DOHH2 (cell line): ENCODE measurements around the gene SBNO2.

Experiments
- H3F3A ChIP-seq: fragments of 200-600 bp; sonication (generic), shearing (Covaris generic); 2 replicates; pipeline ENCODE4 v1.6.0; 2016; ENCODE audit warnings: antibody characterized with exemption, mild to moderate bottlenecking; ENCODE audit not compliant: control insufficient read depth, insufficient read depth
- H3K27ac ChIP-seq: fragments of 200-600 bp; sonication (generic); 2 replicates; pipeline ENCODE4 v1.5.1; 2014; ENCODE audit warnings: low read depth, mild to moderate bottlenecking, low read length, moderate library complexity
- H3K27me3 ChIP-seq: fragments of 200-600 bp; sonication (generic); 2 replicates; pipeline ENCODE4 v1.6.1; 2014; ENCODE audit warnings: mild to moderate bottlenecking, low read length, mixed read lengths; ENCODE audit not compliant: control insufficient read depth
- H3K36me3 ChIP-seq: fragments of 200-600 bp; sonication (generic); 2 replicates; pipeline ENCODE4 v1.6.1; 2014; ENCODE audit warnings: mild to moderate bottlenecking, low read length, moderate library complexity, mixed read lengths; ENCODE audit not compliant: control insufficient read depth
- H3K4me1 ChIP-seq: fragments of 200-600 bp; sonication (generic); 2 replicates; pipeline ENCODE4 v1.6.1; 2014; ENCODE audit warnings: mild to moderate bottlenecking, low read length, mixed read lengths; ENCODE audit not compliant: control insufficient read depth
- H3K4me2 ChIP-seq: fragments of 200-600 bp; sonication (generic); 2 replicates; pipeline ENCODE4 v1.6.0; 2014; ENCODE audit warnings: mild to moderate bottlenecking, low read length, moderate library complexity
- H3K4me3 ChIP-seq: fragments of 200-600 bp; sonication (generic); 2 replicates; pipeline ENCODE4 v1.5.1; 2014; ENCODE audit warnings: mild to moderate bottlenecking, low read length, mixed read lengths
- H3K79me2 ChIP-seq: fragments of 200-600 bp; sonication (generic); 2 replicates; pipeline ENCODE4 v1.6.1; 2014; ENCODE audit warnings: mild to moderate bottlenecking, low read length, mixed read lengths; ENCODE audit not compliant: control insufficient read depth
- H3K9me2 ChIP-seq: fragments of 200-600 bp; sonication (generic); replicated peaks from 2 replicates; pipeline ENCODE4 v1.6.1; 2014; ENCODE audit warnings: mild to moderate bottlenecking, low read length, mixed read lengths; ENCODE audit not compliant: control insufficient read depth
- H3K9me3 ChIP-seq: fragments of 200-600 bp; sonication (generic); 2 replicates; pipeline ENCODE4 v1.6.1; 2014; ENCODE audit warnings: antibody characterized with exemption, low read length, mixed read lengths; ENCODE audit not compliant: control insufficient read depth, insufficient read depth
- H4K20me1 ChIP-seq: fragments of 200-600 bp; sonication (generic); 2 replicates; pipeline ENCODE4 v1.6.0; 2014; ENCODE audit warnings: low read depth, mild to moderate bottlenecking, antibody characterized with exemption, low read length, moderate library complexity; ENCODE audit not compliant: control insufficient read depth, insufficient read depth
- EZH2phosphoT487 ChIP-seq: fragments of 200-600 bp; sonication (generic); IDR thresholded peaks from 2 replicates; pipeline ENCODE4 v1.6.1; 2017; ENCODE audit warnings: borderline replicate concordance, mild to moderate bottlenecking, antibody characterized with exemption, low read length, moderate library complexity, mixed read lengths
- TF ChIP-seq, protein P1 (sequence below): fragments of 200-600 bp; sonication (generic); IDR thresholded peaks from one replicate; pipeline ENCODE4 v1.5.1; 2014; ENCODE audit warnings: antibody characterized with exemption, mild to moderate bottlenecking, low read depth, low read length; ENCODE audit not compliant: poor library complexity, severe bottlenecking

Gene SBNO2

GRCh38 chr19:1085676-1086442 lies 88.2 kb downstream of the SBNO2 start:
- peaks cover 4% of the 10 kb centered on the region; the same call in 1 of the 2 replicates for H4K20me1 ChIP-seq
- H3K79me2 ChIP-seq: peaks cover 8% of the 10 kb centered on the region
- no peaks in the 10 kb centered on the region for H3K9me3 ChIP-seq
- no peaks in the 10 kb centered on the region for H3K9me2 ChIP-seq
- H3K4me2 ChIP-seq: no peak overlapping the region
- H3K4me3 ChIP-seq: no peak overlapping the region
- peaks cover 87% of the 10 kb centered on the region for H3K36me3 ChIP-seq
- no peak for TF ChIP-seq EZH2phosphoT487
- TF ChIP-seq, protein P1, sequence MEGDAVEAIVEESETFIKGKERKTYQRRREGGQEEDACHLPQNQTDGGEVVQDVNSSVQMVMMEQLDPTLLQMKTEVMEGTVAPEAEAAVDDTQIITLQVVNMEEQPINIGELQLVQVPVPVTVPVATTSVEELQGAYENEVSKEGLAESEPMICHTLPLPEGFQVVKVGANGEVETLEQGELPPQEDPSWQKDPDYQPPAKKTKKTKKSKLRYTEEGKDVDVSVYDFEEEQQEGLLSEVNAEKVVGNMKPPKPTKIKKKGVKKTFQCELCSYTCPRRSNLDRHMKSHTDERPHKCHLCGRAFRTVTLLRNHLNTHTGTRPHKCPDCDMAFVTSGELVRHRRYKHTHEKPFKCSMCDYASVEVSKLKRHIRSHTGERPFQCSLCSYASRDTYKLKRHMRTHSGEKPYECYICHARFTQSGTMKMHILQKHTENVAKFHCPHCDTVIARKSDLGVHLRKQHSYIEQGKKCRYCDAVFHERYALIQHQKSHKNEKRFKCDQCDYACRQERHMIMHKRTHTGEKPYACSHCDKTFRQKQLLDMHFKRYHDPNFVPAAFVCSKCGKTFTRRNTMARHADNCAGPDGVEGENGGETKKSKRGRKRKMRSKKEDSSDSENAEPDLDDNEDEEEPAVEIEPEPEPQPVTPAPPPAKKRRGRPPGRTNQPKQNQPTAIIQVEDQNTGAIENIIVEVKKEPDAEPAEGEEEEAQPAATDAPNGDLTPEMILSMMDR: no peak
- H3K4me1 ChIP-seq: peaks cover 44% of the 10 kb centered on the region
- no peak overlapping the region for H3K27ac ChIP-seq
- no peaks in the 10 kb centered on the region for H3K27me3 ChIP-seq
- peaks cover 13% of the 10 kb centered on the region for H3F3A ChIP-seq

GRCh38 chr19:1085053-1085658 lies 88.9 kb downstream of the SBNO2 start:
- Histone ChIP-seq H3K4me3 (no peak overlapping the region), H3K27me3 (no peaks in the 10 kb centered on the region), H3K36me3 (peaks cover 90% of the 10 kb centered on the region), H3K4me1 (peaks cover 44% of the 10 kb centered on the region), H3F3A (peaks cover 13% of the 10 kb centered on the region), H4K20me1 (peaks cover 4% of the 10 kb centered on the region; the same call in 1 of the 2 replicates), H3K27ac (no peak overlapping the region), H3K9me2 (no peaks in the 10 kb centered on the region), H3K4me2 (no peak overlapping the region), H3K79me2 (peaks cover 6% of the 10 kb centered on the region; the same call in 1 of the 2 replicates), H3K9me3 (no peaks in the 10 kb centered on the region)
- TF ChIP-seq EZH2phosphoT487: no peak
- TF ChIP-seq, protein P1: no peak

- H3K36me3 ChIP-seq: peaks cover 93% of the 10 kb centered on the region
- H3K4me3 ChIP-seq: no peak overlapping the region
- TF ChIP-seq, protein P1: no peak
- TF ChIP-seq EZH2phosphoT487: no peak
- H3K4me1 ChIP-seq: peaks cover 38% of the 10 kb centered on the region
- H3K4me2 ChIP-seq: no peak overlapping the region
- no peak overlapping the region for H3K27ac ChIP-seq
- H3K9me3 ChIP-seq: no peaks in the 10 kb centered on the region
- H3K9me2 ChIP-seq: no peaks in the 10 kb centered on the region
- peaks cover 6% of the 10 kb centered on the region; the same call in 1 of the 2 replicates for H3K79me2 ChIP-seq
- no peaks in the 10 kb centered on the region for H3K27me3 ChIP-seq
- H3F3A ChIP-seq: peaks cover 13% of the 10 kb centered on the region
- peaks cover 4% of the 10 kb centered on the region; the same call in 1 of the 2 replicates for H4K20me1 ChIP-seq
Observed at GRCh38 chr19:1084024-1084868, 89.8 kb downstream of the SBNO2 start.
